NCI-H345 (cell line): ENCODE data around the gene OR52J3.

Source experiments
- DNase-seq: peaks from one replicate; lab custom pipeline; 2025; lab: John Stamatoyannopoulos, UW

Gene OR52J3

GRCh38 chr11:5096011-5096410, 49.7 kb downstream of the OR52J3 start:
- no peak for DNase-seq
